SK-N-SH (cell line): ENCODE measurements around the gene NFKB2. TPM values are rescaled to one million over a fixed set of nuclear protein-coding genes. Genes with fewer than 3 reads are reported as not detected.

Source experiments
- CTCF ChIA-PET: fragments of 300-600, 350-600 bp; formaldehyde crosslinking; extraction: SDS; loops from one replicate; lab custom pipeline; 2021; lab: Yijun Ruan, JAX
- POLR2A ChIA-PET: fragments of 350-600 bp; sonication (Branson Sonifier 250); formaldehyde crosslinking; extraction: SDS; loops from one replicate; lab custom pipeline; 2020; ENCODE audit warnings: antibody characterized with exemption, inconsistent platforms; lab: Yijun Ruan, JAX
- DNase-seq: peaks from one replicate; pipeline ENCODE4 v3.0.0; 2012
- H2AFZ ChIP-seq: fragments of 200-600 bp; sonication (generic); 2 replicates; pipeline ENCODE4 v1.8.1; 2016; ENCODE audit warnings: antibody characterized with exemption, mild to moderate bottlenecking, low read depth
- H3F3A ChIP-seq: fragments of 200-600 bp; sonication (generic); replicated peaks from 2 replicates; pipeline ENCODE3; 2016; ENCODE audit warnings: antibody characterized with exemption, mild to moderate bottlenecking; ENCODE audit not compliant: insufficient read depth
- H3K27ac ChIP-seq, 2 experiments: fragments of 200-500 bp in 1 of 2; fragments of 200-600 bp in 1 of 2; sonication (Bioruptor generic) in 1 of 2; sonication (generic), shearing (Covaris generic) in 1 of 2; 2 replicates each; pipeline versions ENCODE4 v1.5.1 to v1.6.1; 2014 to 2016; ENCODE audit warnings: low read depth in 2 of 2, inconsistent platforms in 1 of 2, low read length in 1 of 2, mild to moderate bottlenecking in 1 of 2, mixed read lengths in 1 of 2
- H3K27me3 ChIP-seq: fragments of 200-600 bp; sonication (generic), shearing (Covaris generic); 2 replicates; pipeline ENCODE4 v1.6.1; 2016; ENCODE audit warnings: mixed run types; ENCODE audit not compliant: insufficient read depth
- H3K36me3 ChIP-seq, 2 experiments: fragments of 200-500 bp in 1 of 2; fragments of 200-600 bp in 1 of 2; sonication (Bioruptor generic) in 1 of 2; sonication (generic) in 1 of 2; replicated peaks in 1 of 2; 2 replicates each; pipeline versions ENCODE3 to v1.5.1; 2014 to 2016; ENCODE audit warnings: low read length in 1 of 2, mild to moderate bottlenecking in 1 of 2; ENCODE audit not compliant: insufficient read depth in 2 of 2, control insufficient read depth in 1 of 2
- H3K4me1 ChIP-seq, 2 experiments: fragments of 200-500 bp in 1 of 2; fragments of 200-600 bp in 1 of 2; sonication (Bioruptor generic) in 1 of 2; sonication (generic), shearing (Covaris generic) in 1 of 2; 2 replicates each; pipeline versions ENCODE4 v1.5.1 to v1.6.1; 2014 to 2016; ENCODE audit warnings: low read depth in 1 of 2, low read length in 1 of 2, mixed run types in 1 of 2; ENCODE audit not compliant: insufficient read depth in 2 of 2, control insufficient read depth in 1 of 2
- H3K4me2 ChIP-seq: fragments of 200-600 bp; sonication (generic), shearing (Covaris generic); 2 replicates; pipeline ENCODE4 v1.6.1; 2017; ENCODE audit warnings: mixed run types
- H3K4me3 ChIP-seq, 2 experiments: fragments of 200-500 bp in 1 of 2; fragments of 200-600 bp in 1 of 2; sonication (Bioruptor generic) in 1 of 2; sonication (generic), shearing (Covaris generic) in 1 of 2; 2 replicates each; pipeline versions ENCODE4 v1.5.1 to v1.8.1; 2014 to 2016; ENCODE audit warnings: low read depth in 2 of 2, inconsistent platforms in 1 of 2, low read length in 1 of 2, mild to moderate bottlenecking in 1 of 2, mixed read lengths in 1 of 2, moderate library complexity in 1 of 2
- H3K79me2 ChIP-seq: fragments of 200-600 bp; sonication (generic); 2 replicates; pipeline ENCODE4 v1.8.1; 2017; ENCODE audit warnings: mild to moderate bottlenecking; ENCODE audit not compliant: insufficient read depth
- H3K9ac ChIP-seq: fragments of 200-600 bp; sonication (generic); 2 replicates; pipeline ENCODE4 v1.6.1; 2017; ENCODE audit warnings: mixed run types
- H3K9me2 ChIP-seq: fragments of 200-600 bp; sonication (generic); 2 replicates; pipeline ENCODE4 v1.6.1; 2017; ENCODE audit warnings: mixed run types
- H3K9me3 ChIP-seq: fragments of 200-600 bp; sonication (generic); 2 replicates; pipeline ENCODE4 v1.6.1; 2017; ENCODE audit warnings: mixed run types, mild to moderate bottlenecking, moderate library complexity
- H4K20me1 ChIP-seq: fragments of 200-600 bp; sonication (generic); 2 replicates; pipeline ENCODE4 v1.6.1; 2017; ENCODE audit warnings: mild to moderate bottlenecking, mixed run types; ENCODE audit not compliant: insufficient read depth
- EP300 ChIP-seq, 2 experiments: IDR thresholded peaks; 2 replicates each; pipeline versions ENCODE4 v1.4.0 to v1.6.1; 2012; ENCODE audit warnings: borderline replicate concordance in 1 of 2, low read depth in 1 of 2, low read length in 1 of 2
- FOXM1 ChIP-seq: IDR thresholded peaks from 2 replicates; pipeline ENCODE4 v1.4.0; 2012; ENCODE audit warnings: low read depth, mild to moderate bottlenecking
- GABPA ChIP-seq: IDR thresholded peaks from 2 replicates; pipeline ENCODE4 v1.4.0; 2012; ENCODE audit warnings: low read depth, mild to moderate bottlenecking
- GATA2 ChIP-seq: sonication (generic); formaldehyde crosslinking; IDR thresholded peaks from 2 replicates; pipeline ENCODE4 v1.5.0; 2020; ENCODE audit warnings: mild to moderate bottlenecking, missing genetic modification reagents
- JUND ChIP-seq: IDR thresholded peaks from 2 replicates; pipeline ENCODE4 v1.4.0; 2012
- MEF2A ChIP-seq: IDR thresholded peaks from 2 replicates; pipeline ENCODE4 v1.4.0; 2012; ENCODE audit warnings: low read depth, borderline replicate concordance
- NFIC ChIP-seq: IDR thresholded peaks from 2 replicates; pipeline ENCODE4 v1.4.0; 2012; ENCODE audit warnings: borderline replicate concordance
- POLR2AphosphoS5 ChIP-seq: IDR thresholded peaks from 2 replicates; pipeline ENCODE4 v1.6.1; 2012; ENCODE audit warnings: low read depth, low read length
- RFX5 ChIP-seq: IDR thresholded peaks from 2 replicates; pipeline ENCODE4 v1.6.1; 2012; ENCODE audit warnings: mild to moderate bottlenecking, improper control_type of control experiment, low read length
- RXRA ChIP-seq: IDR thresholded peaks from 2 replicates; pipeline ENCODE4 v1.4.0; 2012; ENCODE audit warnings: low read depth, mild to moderate bottlenecking, borderline replicate concordance
- SIN3A ChIP-seq: IDR thresholded peaks from 2 replicates; pipeline ENCODE4 v1.6.1; 2012; ENCODE audit warnings: low read depth, mild to moderate bottlenecking, low read length, moderate library complexity, borderline replicate concordance
- TCF12 ChIP-seq: IDR thresholded peaks from 2 replicates; pipeline ENCODE4 v1.4.0; 2012
- YY1 ChIP-seq: IDR thresholded peaks from 2 replicates; pipeline ENCODE4 v1.4.0; 2012; ENCODE audit warnings: low read depth, mild to moderate bottlenecking
- WGBS: methylation state at CpG from one replicate; pipeline ENCODE4 v1.1.6; 2017; ENCODE audit warnings: low lambda C conversion rate; 5-methylcytosine and 5-hydroxymethylcytosine counted together
- polyA plus RNA-seq, 3 experiments: library from polyadenylated mRNA; depleted of rRNA; stranded (reverse); fragments of >200 nt; gene quantifications; 2 replicates each; pipeline ENCODE4 v1.2.3, GENCODE V29; 2012
- TF ChIP-seq, protein P1 (sequence below): IDR thresholded peaks from 2 replicates; pipeline ENCODE4; 2012
- TF ChIP-seq, protein P2 (sequence below): fragments of 150-350 bp; IDR thresholded peaks from 2 replicates; pipeline ENCODE4 v1.6.1; 2016; ENCODE audit warnings: mild to moderate bottlenecking, low read depth, low read length
- TF ChIP-seq, protein P3 (sequence below): IDR thresholded peaks from 2 replicates; pipeline ENCODE4 v1.6.1; 2012; ENCODE audit warnings: mild to moderate bottlenecking, low read depth, low read length, moderate library complexity
- TF ChIP-seq, protein P4 (sequence below): IDR thresholded peaks from 2 replicates; pipeline ENCODE4 v1.4.0; 2012; ENCODE audit warnings: low read depth, borderline replicate concordance
- TF ChIP-seq, protein P5 (sequence below): IDR thresholded peaks from 2 replicates; pipeline ENCODE4 v1.4.0; 2012; ENCODE audit warnings: low read depth, borderline replicate concordance
- TF ChIP-seq, protein P6 (sequence below): IDR thresholded peaks from 2 replicates; pipeline ENCODE4 v1.4.0; 2012; ENCODE audit warnings: low read depth

NFKB2 gene
- polyA plus RNA-seq, 1 of the 3 experiments (the other 2 are of a cell fraction): 26.6 TPM

DNA sequence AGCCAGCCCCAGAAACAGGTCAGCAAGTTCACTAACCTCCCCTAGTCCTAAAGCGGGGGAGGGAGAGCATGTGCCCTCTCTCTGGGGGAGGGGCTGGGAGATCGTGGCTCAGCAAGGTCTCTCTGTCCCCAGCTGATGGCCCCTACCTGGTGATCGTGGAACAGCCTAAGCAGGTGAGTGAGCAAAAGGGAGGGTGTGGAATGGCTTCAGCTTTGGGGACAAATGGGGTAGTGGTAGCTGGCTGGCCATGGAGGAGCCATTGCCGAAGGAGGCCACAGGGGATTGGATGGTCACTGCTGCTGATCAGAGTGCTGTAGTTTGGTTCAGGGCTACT is 779 bp downstream of the NFKB2 start:
- Histone ChIP-seq H3K36me3 (no peaks in the 10 kb centered on the region), H3K4me1 (peaks cover 0 to 23% of the 10 kb centered on the region in 2 experiments; a peak in 1 of 4 replicates), H3K27me3 (no peaks in the 10 kb centered on the region), H3K4me3 (peak overlapping the region; percentile 65 to 77), H3K27ac (no peak overlapping the region), H2AFZ (no peak overlapping the region), H3K9me2 (no peaks in the 10 kb centered on the region), H3F3A (peaks cover 3% of the 10 kb centered on the region), H3K79me2 (peaks cover 5% of the 10 kb centered on the region; the same call in 1 of the 2 replicates), H4K20me1 (no peaks in the 10 kb centered on the region), H3K9ac (peak overlapping the region; percentile 68), H3K4me2 (peak overlapping the region; percentile 90), H3K9me3 (no peaks in the 10 kb centered on the region)
- POLR2A ChIA-PET: interaction anchor here (1.5 kb wide), 1 partner anchor 36 kb away, joined by 4 read pairs; the partner anchor contains the start of gene CUEDC2
- DNase-seq: no peak
- CTCF ChIA-PET: interaction anchor here (0.8 to 16.5 kb wide), 6 partner anchors 11 to 187 kb away, joined by 3 to 359 read pairs (median 70); partner anchors contain the start of genes ELOVL3, FBXL15 and PSD
- TF ChIP-seq, protein P1, sequence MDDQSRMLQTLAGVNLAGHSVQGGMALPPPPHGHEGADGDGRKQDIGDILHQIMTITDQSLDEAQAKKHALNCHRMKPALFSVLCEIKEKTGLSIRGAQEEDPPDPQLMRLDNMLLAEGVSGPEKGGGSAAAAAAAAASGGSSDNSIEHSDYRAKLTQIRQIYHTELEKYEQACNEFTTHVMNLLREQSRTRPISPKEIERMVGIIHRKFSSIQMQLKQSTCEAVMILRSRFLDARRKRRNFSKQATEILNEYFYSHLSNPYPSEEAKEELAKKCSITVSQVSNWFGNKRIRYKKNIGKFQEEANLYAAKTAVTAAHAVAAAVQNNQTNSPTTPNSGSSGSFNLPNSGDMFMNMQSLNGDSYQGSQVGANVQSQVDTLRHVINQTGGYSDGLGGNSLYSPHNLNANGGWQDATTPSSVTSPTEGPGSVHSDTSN: no peak
- TF ChIP-seq MEF2A (no peak), SIN3A (no peak), EP300 (IDR thresholded peaks at IDR 0.05; ENCODE audit: borderline replicate concordance in 1 of 2, low read depth in 1 of 2, low read length in 1 of 2) (no peak), FOXM1 (no peak), GABPA (no peak), RFX5 (no peak), JUND (no peak), RXRA (no peak), NFIC (no peak), GATA2 (CRISPR knock-in tag) (no peak), TCF12 (no peak), POLR2AphosphoS5 (no peak), YY1 (no peak)
- TF ChIP-seq, protein P2, sequence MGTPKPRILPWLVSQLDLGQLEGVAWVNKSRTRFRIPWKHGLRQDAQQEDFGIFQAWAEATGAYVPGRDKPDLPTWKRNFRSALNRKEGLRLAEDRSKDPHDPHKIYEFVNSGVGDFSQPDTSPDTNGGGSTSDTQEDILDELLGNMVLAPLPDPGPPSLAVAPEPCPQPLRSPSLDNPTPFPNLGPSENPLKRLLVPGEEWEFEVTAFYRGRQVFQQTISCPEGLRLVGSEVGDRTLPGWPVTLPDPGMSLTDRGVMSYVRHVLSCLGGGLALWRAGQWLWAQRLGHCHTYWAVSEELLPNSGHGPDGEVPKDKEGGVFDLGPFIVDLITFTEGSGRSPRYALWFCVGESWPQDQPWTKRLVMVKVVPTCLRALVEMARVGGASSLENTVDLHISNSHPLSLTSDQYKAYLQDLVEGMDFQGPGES: no peak
- TF ChIP-seq, protein P3, sequence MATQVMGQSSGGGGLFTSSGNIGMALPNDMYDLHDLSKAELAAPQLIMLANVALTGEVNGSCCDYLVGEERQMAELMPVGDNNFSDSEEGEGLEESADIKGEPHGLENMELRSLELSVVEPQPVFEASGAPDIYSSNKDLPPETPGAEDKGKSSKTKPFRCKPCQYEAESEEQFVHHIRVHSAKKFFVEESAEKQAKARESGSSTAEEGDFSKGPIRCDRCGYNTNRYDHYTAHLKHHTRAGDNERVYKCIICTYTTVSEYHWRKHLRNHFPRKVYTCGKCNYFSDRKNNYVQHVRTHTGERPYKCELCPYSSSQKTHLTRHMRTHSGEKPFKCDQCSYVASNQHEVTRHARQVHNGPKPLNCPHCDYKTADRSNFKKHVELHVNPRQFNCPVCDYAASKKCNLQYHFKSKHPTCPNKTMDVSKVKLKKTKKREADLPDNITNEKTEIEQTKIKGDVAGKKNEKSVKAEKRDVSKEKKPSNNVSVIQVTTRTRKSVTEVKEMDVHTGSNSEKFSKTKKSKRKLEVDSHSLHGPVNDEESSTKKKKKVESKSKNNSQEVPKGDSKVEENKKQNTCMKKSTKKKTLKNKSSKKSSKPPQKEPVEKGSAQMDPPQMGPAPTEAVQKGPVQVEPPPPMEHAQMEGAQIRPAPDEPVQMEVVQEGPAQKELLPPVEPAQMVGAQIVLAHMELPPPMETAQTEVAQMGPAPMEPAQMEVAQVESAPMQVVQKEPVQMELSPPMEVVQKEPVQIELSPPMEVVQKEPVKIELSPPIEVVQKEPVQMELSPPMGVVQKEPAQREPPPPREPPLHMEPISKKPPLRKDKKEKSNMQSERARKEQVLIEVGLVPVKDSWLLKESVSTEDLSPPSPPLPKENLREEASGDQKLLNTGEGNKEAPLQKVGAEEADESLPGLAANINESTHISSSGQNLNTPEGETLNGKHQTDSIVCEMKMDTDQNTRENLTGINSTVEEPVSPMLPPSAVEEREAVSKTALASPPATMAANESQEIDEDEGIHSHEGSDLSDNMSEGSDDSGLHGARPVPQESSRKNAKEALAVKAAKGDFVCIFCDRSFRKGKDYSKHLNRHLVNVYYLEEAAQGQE: no peak
- TF ChIP-seq, protein P4, sequence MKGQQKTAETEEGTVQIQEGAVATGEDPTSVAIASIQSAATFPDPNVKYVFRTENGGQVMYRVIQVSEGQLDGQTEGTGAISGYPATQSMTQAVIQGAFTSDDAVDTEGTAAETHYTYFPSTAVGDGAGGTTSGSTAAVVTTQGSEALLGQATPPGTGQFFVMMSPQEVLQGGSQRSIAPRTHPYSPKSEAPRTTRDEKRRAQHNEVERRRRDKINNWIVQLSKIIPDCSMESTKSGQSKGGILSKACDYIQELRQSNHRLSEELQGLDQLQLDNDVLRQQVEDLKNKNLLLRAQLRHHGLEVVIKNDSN: no peak
- TF ChIP-seq, protein P5, sequence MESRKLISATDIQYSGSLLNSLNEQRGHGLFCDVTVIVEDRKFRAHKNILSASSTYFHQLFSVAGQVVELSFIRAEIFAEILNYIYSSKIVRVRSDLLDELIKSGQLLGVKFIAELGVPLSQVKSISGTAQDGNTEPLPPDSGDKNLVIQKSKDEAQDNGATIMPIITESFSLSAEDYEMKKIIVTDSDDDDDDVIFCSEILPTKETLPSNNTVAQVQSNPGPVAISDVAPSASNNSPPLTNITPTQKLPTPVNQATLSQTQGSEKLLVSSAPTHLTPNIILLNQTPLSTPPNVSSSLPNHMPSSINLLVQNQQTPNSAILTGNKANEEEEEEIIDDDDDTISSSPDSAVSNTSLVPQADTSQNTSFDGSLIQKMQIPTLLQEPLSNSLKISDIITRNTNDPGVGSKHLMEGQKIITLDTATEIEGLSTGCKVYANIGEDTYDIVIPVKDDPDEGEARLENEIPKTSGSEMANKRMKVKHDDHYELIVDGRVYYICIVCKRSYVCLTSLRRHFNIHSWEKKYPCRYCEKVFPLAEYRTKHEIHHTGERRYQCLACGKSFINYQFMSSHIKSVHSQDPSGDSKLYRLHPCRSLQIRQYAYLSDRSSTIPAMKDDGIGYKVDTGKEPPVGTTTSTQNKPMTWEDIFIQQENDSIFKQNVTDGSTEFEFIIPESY: no peak
- TF ChIP-seq, protein P6, sequence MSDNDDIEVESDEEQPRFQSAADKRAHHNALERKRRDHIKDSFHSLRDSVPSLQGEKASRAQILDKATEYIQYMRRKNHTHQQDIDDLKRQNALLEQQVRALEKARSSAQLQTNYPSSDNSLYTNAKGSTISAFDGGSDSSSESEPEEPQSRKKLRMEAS: no peak
- WGBS: 54% methylated on average over 2 of the region's 4 CpGs
